Measurements from ENCODE around the gene GNE. TPM values are rescaled to one million over a fixed set of nuclear protein-coding genes. Genes with fewer than 3 reads are reported as not detected.

The GNE gene
- polyA plus RNA-seq, 1 donor (not counting 4 experiments of a cell fraction or from before 2014, with no cell fraction given) = 10.1 TPM

DNA sequence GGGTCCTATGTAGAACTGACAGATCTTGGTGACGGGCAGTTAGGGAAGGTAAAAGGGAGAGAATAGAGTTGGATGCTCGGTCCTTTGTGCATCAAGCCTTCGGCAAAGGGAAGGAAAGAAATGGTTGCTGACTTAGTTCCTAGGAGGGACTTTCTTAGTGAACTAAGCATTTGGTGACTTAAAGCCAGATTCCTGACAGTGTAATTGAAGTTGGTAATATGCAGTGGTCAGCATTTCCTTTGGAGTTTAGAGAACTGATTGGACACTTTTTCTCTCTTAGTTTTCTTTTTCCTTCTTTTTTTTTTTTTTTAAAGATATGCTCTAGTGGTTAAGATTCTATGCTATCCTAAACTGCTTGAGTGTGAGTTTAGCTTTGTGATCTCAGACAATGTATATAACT is 65.2 kb downstream of the GNE start:
- H3K27ac ChIP-seq (ENCODE audit: control insufficient read depth, insufficient read depth, low read length) = no peak overlapping the region
- no peak overlapping the region for H2AFZ ChIP-seq (ENCODE audit: control insufficient read depth, low read length)
- peaks cover 30% of the 10 kb centered on the region for H4K20me1 ChIP-seq (ENCODE audit: control insufficient read depth, extremely low read depth, insufficient read depth, low read length)
- dilution Hi-C loops (cut with MboI; ENCODE audit: extremely low pct_ligation_motif_present, low sequenced_read_pairs) = loop anchor here (10.0 kb wide), 1 partner anchor 48 kb away; no protein-coding TSS in a partner anchor
- H3K9me1 ChIP-seq (ENCODE audit: control insufficient read depth, extremely low read depth, insufficient read depth, low read length) = peaks cover 11% of the 10 kb centered on the region
- no peak for TF ChIP-seq EZH2 (IDR thresholded peaks at IDR 0.05; ENCODE audit: low read length)
- TF ChIP-seq, protein P1, sequence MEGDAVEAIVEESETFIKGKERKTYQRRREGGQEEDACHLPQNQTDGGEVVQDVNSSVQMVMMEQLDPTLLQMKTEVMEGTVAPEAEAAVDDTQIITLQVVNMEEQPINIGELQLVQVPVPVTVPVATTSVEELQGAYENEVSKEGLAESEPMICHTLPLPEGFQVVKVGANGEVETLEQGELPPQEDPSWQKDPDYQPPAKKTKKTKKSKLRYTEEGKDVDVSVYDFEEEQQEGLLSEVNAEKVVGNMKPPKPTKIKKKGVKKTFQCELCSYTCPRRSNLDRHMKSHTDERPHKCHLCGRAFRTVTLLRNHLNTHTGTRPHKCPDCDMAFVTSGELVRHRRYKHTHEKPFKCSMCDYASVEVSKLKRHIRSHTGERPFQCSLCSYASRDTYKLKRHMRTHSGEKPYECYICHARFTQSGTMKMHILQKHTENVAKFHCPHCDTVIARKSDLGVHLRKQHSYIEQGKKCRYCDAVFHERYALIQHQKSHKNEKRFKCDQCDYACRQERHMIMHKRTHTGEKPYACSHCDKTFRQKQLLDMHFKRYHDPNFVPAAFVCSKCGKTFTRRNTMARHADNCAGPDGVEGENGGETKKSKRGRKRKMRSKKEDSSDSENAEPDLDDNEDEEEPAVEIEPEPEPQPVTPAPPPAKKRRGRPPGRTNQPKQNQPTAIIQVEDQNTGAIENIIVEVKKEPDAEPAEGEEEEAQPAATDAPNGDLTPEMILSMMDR (optimal IDR thresholded peaks at IDR 0.05 in 1 of 3, IDR thresholded peaks at IDR 0.05 in 1 of 3, conservative IDR thresholded peaks at IDR 0.05 in 1 of 3; ENCODE audit: extremely low read depth in 1 of 3, insufficient read depth in 2 of 3, low read length in 3 of 3) = no peak
- H3K27me3 ChIP-seq (ENCODE audit: control insufficient read depth, extremely low read depth, insufficient read depth, low read length) = no peaks in the 10 kb centered on the region
- peak overlapping the region; percentile 92 for H3K4me2 ChIP-seq (ENCODE audit: control insufficient read depth, extremely low read depth, insufficient read depth, low read depth, low read length)
- H3K36me3 ChIP-seq (ENCODE audit: control insufficient read depth in 2 of 2, extremely low read depth in 1 of 2, insufficient read depth in 2 of 2, low read length in 2 of 2) = peaks cover 5 to 12% of the 10 kb centered on the region in 2 experiments
- H3K4me1 ChIP-seq (ENCODE audit: control insufficient read depth, extremely low read depth, insufficient read depth, low read length) = peaks cover 34% of the 10 kb centered on the region
- H3K79me2 ChIP-seq (ENCODE audit: control insufficient read depth, insufficient read depth, low read length) = peaks cover 68% of the 10 kb centered on the region
- H3K4me3 ChIP-seq (ENCODE audit: control insufficient read depth in 2 of 3, extremely low read depth in 1 of 3, insufficient read depth in 2 of 3, low read depth in 1 of 3, low read length in 3 of 3) = peak overlapping the region; percentile 71 to 87 (median 77)
- DNase-seq (ENCODE audit: low read depth, low spot score) (no peak), FAIRE-seq (no peak)
- no peaks in the 10 kb centered on the region for H3K9me3 ChIP-seq (ENCODE audit: control insufficient read depth, low read depth, low read length)
- peak overlapping the region; percentile 29 for H3K9ac ChIP-seq (ENCODE audit: control insufficient read depth, extremely low read depth, insufficient read depth, low read length)

DNA sequence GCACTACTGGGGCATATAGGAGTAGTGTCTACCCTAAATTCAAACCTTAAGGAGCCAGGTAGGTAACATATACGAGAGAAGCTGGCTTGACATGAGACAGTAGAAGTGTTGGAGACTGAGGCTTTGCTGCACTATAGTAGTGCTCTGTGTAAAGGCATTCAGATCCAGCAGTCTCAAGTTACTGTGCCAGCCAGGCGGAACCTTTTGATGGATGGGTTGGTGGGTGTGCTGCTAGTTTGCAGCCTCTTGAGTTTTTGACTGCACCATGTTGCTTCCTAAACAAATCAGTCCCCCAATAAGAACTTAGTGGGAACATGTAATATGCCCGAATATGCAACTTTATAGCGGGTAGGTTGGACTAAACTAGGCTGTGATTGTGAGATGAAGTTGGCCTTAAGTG is 66.1 kb downstream of the GNE start:
- H3K4me3 ChIP-seq (ENCODE audit: control insufficient read depth in 2 of 3, extremely low read depth in 1 of 3, insufficient read depth in 2 of 3, low read depth in 1 of 3, low read length in 3 of 3) = peak overlapping the region; percentile 71 to 87 (median 77)
- H3K79me2 ChIP-seq (ENCODE audit: control insufficient read depth, insufficient read depth, low read length) = peaks cover 64% of the 10 kb centered on the region
- dilution Hi-C loops (cut with MboI; ENCODE audit: extremely low pct_ligation_motif_present, low sequenced_read_pairs) = loop anchor here (10.0 kb wide), 1 partner anchor 47 kb away; no protein-coding TSS in a partner anchor
- H4K20me1 ChIP-seq (ENCODE audit: control insufficient read depth, extremely low read depth, insufficient read depth, low read length) = peaks cover 30% of the 10 kb centered on the region
- DNase-seq (ENCODE audit: low read depth, low spot score) (no peak), FAIRE-seq (no peak)
- H3K27ac ChIP-seq (ENCODE audit: control insufficient read depth, insufficient read depth, low read length) = peak overlapping the region; percentile 92
- peaks cover 5 to 12% of the 10 kb centered on the region in 2 experiments for H3K36me3 ChIP-seq (ENCODE audit: control insufficient read depth in 2 of 2, extremely low read depth in 1 of 2, insufficient read depth in 2 of 2, low read length in 2 of 2)
- H3K9ac ChIP-seq (ENCODE audit: control insufficient read depth, extremely low read depth, insufficient read depth, low read length) = peak overlapping the region; percentile 92
- no peaks in the 10 kb centered on the region for H3K9me3 ChIP-seq (ENCODE audit: control insufficient read depth, low read depth, low read length)
- H3K27me3 ChIP-seq (ENCODE audit: control insufficient read depth, extremely low read depth, insufficient read depth, low read length) = no peaks in the 10 kb centered on the region
- H3K4me2 ChIP-seq (ENCODE audit: control insufficient read depth, extremely low read depth, insufficient read depth, low read depth, low read length) = peak overlapping the region; percentile 92
- H3K4me1 ChIP-seq (ENCODE audit: control insufficient read depth, extremely low read depth, insufficient read depth, low read length) = peaks cover 38% of the 10 kb centered on the region
- TF ChIP-seq EZH2 (IDR thresholded peaks at IDR 0.05; ENCODE audit: low read length) = no peak
- TF ChIP-seq, protein P1 (optimal IDR thresholded peaks at IDR 0.05 in 1 of 3, IDR thresholded peaks at IDR 0.05 in 1 of 3, conservative IDR thresholded peaks at IDR 0.05 in 1 of 3; ENCODE audit: extremely low read depth in 1 of 3, insufficient read depth in 2 of 3, low read length in 3 of 3) = no peak
- H3K9me1 ChIP-seq (ENCODE audit: control insufficient read depth, extremely low read depth, insufficient read depth, low read length) = peaks cover 11% of the 10 kb centered on the region
- H2AFZ ChIP-seq (ENCODE audit: control insufficient read depth, low read length) = no peak overlapping the region
